Hematopoietic multipotent progenitor cell treated with erythropoietin and hydrocortisone succinate and interleukin-3 and kit ligand, for 15 days (in vitro differentiated cells): ENCODE results near the gene TNS1.

Experiments used
- DNase-seq: peaks from one replicate; pipeline ENCODE4 v3.0.0-alpha.2; 2015; ENCODE audit warnings: low spot score

TNS1 gene

DNA sequence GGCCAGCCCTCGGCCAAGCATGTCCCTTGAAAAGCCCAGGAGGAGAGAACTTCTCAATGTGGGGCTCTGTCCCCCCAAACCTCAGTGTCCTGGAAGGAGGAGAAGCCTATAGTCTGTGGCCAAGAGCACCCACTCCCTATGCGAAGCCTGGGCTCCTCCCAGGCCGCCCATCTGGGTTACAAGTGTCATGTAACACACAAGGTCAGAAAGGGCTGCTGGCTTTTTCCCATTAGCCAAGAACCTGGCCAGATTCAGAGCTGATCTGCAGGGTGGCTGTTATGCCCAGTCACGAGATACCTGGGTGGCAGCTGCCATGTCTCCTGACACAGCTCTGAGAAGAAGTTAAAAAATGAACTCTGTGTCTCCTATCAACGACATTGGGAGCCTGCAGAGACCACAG, 170.7 kb downstream of the TNS1 start:
- DNase-seq = no peak

DNA sequence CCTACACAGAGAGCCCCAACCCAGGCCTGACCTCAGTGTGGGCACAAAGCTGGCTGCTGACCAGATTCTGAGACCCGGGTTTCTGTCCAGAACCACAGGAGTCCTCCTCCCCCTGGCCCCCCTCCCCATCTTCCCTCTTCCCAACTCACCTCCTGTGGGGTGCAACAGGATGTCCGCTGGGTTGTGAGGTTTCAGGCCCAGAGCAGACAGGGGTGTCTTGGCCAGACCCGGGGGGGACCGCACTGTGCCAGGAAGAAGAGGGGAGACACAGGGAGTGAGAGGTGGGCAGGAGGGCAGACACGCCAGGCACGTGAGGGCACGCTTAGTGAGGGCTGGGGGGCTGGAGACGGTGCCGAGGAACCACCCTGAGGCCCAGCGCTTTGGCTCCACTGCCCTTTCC, 171.5 kb downstream of the TNS1 start:
- no peak for DNase-seq

DNA sequence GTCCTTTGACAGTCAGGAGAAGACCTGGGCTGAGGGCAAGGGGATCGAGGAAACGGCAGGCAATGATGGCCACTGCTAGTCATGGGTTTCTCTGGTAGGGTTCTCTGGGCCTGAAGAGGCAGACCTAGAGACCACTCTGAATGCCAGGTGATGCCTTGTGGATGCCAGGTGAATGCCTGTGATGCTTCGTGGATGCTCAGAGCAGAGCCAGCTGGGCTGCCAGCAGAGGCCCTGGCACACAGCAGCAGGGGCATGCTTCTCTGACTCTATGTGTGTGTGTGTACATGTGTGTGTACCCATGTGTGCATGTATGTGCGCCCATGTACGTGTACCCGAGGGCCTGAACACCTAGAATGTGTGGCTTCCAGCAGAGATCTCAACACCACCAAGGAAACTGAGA, 172.0 kb downstream of the TNS1 start:
- no peak for DNase-seq

DNA sequence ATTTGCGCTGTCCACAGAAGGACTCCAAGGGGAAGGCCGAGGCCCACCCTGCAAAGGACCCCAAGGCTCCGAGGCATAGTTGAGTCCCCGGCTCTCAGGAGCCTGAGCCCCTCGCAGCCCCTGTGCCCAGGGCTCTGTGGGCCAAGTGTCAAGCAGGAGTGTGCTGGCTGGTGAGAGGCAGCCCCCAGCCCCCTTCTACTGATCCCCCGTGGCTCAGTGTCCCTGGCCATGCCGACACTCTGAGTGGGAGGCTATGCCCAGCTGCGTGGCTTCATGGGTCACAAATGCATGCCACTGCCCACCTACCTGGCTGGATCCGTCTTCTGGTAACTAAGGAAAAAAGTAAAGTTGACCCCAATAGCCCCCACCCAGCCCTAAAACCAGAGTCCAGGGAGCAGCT, 172.7 kb downstream of the TNS1 start:
- DNase-seq = no peak

DNA sequence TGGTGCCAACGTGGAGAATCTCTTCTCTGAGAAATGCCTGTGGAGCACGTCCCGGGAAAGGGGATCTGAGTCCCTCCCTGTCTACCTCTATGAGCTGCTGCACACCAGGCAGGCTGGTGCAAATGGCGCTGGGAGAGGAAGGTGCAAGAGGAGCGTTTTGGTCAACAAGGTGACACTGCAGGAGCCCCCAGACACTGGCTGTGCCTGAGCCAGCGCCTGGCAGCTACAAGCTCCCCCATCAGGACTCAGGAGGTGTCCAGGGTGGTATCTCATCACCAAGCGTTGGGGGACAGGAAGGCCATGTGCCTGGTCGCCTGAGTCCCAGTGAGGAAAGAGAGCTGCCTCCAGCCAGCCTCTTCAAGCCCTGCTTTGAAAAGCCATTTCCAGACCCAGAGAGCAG, 173.4 kb downstream of the TNS1 start:
- no peak for DNase-seq

DNA sequence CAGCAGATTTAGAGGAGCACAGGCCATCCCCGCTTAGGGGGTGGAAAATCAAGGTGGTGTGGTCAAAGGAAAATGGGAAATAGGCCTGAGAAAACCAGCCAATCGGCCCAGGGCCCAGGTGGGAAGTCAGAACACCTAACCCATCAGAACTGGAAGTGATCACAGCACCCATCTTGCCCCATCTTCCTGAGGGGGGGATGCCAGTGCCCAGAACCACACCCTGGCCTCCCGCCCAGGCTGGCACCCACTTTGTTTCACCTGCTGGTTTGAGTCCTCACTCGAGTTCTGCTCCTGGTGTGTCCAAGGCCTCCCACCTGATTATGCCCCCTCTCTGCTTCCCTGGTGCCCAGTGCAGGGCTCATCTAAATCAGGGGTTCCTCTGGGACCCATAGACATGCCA, 174.5 kb downstream of the TNS1 start:
- DNase-seq = peak; percentile 49

DNA sequence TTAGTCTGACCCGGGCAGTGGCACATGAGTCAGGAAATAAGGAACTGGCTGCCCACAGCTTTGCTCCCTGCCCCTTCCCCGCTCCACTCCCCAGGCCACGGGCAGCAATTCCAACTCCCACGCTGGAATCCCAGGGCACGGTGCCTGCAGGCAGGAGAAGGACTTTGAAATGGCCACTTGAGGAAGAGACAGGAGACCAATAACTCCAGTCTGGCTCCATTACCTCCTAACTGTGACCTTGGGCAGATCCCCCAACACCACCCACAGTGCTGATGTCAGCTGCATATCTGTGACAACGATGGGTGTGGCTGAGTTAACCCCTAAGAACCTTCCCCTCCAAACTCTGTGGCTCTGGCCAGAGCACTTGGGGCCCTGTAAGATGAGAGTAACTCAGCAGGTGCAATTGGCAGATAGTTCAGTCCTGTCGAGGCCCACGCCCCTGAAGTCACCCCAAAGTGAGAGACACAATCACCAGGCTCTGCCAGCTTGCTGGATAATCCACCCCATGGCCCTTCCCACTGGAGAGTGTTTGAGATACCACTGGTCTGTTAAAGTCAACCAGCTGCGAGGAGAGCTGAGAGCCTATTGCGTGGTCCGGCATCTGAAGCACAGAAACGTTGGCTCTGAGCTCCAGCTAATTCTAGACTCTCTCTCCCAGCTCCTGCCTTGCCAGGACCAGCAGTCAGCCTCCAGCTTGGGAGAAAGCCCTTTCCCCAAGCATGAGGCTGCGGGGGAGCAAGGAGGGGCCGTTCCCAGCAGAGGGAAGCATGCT, 175.2 kb downstream of the TNS1 start:
- DNase-seq = peak; percentile 98

DNA sequence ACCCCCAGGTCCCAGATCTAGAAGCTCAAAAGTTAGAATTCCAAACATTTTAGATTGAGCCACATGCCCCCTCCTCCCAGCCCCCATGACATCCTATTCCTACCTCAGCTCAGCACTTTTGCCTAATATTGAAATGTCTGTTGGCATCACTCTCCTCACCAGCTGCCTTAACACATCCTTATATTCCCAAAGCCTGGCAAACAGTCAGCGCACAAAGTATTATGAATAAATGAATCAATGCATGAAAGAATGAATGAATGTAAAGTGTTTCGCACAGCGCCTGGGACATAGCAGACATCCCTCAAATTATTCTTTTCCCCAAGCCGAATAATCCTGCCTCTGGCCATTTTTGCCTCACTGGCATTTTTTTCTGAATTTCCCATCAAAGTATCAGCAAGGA, 175.8 kb downstream of the TNS1 start:
- DNase-seq = peak; percentile 30

DNA sequence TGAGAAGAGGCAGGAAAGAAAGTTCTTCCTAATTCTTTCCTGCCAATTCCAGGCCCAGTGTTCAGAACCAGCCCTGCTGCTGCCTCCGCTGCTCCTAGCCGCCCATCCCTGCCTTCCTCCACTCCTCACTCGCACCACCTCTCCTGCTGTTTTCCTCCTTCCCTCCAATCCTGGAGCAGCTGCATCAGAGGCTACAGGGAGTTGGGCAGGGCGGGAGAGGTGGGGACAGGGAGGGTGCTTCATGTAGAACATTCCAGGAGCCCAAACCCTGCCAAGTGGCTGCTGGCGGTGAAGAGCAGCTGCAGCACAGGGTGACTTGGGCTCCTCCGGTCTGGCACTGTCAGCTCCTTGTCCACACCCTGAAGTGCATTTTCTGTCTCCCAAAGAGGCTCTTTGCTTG, 176.3 kb downstream of the TNS1 start:
- peak; percentile 46 for DNase-seq

DNA sequence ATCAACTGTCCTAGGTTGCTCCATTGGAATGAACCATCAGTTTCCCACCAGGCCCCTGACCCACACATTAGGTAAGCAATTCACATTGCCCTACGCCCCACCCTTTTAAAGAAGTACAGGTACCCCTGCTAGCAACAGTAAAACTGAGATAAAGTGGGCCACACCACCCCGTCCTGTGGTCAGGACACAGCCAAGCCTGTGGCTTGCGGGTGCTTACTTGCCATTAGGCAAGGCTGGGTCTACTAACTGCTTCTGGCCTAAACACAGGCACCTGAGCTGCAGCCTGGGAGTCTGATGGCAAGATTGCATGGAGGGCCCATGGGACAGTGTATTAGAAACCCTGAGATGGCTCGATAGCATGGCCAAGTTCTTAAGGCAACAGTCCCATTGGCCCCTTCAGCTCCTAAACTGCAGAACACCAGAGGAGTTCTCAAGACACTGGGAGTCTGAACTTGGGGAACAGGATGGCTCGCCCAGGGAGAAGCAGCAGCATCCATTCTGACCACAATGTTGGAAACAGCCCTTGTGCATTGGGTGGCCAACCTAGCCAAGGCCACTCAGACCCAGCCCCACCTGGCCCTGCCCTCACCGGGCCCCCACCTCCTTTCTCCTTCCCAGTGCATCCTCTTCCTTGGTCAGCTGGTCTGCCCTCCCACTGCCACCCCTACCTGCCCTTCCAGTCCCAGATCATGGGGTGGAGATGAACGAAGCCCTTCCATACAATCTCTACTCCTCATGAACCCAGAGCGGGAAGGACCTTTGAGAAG, 177.1 kb downstream of the TNS1 start:
- no peak for DNase-seq

DNA sequence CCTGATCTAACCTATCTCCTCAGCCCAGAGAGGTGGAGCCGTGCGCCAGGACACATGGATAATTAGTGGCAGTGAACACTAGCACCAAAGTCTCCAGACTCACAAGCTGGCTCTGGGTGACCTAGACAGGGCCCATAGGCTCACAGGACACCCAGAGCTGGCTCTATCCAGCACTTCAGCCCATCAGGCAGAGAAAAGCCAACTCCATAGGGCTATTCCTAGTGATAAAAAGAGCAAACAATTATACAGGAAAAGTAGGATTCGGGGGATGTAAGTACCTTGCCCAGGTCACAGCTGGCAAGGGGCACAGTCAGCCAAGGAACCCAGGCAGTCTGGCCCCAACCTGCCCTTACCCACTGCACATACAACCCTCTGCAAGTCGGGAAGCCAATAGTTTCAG, 178.6 kb downstream of the TNS1 start:
- no peak for DNase-seq

DNA sequence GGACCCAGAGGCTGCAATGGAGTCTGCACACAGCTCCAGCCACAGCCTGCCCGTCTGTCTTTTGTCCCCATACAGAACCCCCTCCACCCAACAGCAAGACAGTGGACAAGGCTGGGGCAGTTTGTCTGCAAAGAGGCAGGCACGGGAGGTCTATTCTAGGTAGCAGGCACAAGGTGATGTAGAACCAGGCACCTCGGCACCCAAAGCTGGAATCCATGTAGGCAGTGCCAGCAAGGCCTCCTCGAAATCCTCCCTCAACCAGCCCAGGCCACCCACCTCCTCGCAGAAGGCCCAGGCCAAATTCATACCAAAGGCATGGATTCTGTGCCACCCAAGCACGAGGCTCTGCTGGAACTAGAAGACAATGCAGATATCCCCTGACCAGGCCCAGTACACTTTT, 179.2 kb downstream of the TNS1 start:
- no peak for DNase-seq

DNA sequence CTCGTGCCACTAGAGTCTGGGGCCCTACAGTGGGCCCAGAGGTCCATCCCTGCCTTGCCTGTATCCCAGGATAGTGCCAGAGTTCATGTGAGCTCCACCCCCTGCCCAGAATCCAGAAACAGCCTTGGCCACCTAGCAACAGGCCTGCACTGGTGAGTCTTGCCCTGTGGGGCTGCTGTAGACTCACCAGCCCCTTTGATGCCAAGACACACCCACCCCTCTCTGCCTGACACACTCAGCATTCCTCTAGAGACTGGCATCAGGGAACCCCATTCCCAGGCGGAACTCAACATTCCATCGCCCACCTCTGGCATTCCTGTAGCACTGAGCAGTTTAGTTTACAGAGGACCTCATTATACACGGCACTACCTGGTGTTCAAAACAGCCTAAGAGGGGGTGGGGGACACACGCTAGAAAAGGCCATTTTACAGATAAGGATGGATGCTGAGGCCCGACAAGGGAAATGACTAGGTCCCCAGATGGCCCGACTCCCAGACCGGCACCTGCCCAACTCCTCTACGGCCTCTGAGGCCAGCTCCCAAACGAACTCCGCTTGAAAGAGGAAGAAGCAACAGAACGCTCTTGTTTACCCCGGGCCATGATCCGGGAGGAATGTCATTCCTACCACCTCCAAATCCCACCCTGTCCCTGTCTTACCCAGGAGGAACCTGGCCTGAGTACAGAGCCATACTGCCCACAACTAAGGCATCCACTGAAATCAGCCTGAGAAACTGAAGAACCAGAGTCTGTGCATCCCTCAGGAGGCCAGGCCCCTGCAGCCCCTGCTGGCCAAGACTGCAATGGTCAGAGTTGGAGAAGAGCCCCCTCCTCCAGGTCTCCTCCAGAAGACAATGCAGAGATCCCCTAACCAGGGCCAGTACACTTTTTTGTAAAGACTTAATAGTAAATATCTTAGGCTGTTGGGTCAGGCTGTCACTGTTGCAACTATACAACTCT, 180.2 kb downstream of the TNS1 start:
- no peak for DNase-seq

DNA sequence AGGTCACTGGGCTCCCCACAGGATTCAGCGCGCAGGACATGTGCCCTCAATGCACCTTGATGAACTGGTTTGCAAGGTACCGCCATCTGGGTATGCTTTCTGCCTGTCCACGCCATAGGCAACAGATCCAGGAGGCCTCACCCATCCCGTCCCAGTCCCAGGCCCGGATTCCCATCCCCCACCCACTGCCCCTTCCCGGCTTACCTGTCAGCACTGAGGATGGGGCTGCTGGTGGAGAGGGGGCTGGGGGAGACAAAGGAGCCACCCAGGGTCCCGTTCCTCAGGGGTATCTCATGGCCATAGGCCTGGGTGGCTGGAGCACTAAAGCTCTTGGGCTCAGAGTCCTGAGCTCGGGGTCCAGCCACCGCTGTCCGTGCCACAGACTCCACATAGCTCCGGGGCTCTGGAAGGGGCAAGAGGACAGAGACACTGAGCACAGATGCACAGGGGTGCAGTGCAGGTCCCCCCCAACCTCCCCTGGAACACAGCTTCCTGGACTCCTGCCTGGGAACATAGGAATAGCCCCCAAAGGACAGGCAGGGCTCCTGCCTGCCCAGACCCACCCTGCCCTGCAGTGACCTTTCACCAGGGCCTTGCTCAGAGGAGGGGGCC, 181.2 kb downstream of the TNS1 start:
- no peak for DNase-seq

DNA sequence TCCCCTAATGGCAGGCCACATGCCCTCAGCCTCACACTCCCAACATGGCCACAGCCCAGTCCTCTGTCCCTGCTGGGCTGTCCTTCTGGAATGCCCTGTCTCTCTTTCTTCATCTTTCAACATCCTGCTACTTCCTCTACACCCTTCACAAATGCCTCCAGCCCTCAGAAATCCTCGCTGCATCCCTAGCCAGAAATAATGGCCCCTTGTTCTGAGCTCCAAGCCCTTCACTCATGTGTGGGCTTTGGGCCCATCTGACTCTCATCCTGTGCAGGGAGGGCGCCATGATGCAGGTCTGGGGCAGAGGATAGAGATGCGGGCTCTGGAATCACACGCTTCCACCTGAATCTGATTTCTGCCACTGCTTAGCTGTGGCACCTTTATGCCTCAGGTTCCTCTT, 181.9 kb downstream of the TNS1 start:
- DNase-seq = no peak

DNA sequence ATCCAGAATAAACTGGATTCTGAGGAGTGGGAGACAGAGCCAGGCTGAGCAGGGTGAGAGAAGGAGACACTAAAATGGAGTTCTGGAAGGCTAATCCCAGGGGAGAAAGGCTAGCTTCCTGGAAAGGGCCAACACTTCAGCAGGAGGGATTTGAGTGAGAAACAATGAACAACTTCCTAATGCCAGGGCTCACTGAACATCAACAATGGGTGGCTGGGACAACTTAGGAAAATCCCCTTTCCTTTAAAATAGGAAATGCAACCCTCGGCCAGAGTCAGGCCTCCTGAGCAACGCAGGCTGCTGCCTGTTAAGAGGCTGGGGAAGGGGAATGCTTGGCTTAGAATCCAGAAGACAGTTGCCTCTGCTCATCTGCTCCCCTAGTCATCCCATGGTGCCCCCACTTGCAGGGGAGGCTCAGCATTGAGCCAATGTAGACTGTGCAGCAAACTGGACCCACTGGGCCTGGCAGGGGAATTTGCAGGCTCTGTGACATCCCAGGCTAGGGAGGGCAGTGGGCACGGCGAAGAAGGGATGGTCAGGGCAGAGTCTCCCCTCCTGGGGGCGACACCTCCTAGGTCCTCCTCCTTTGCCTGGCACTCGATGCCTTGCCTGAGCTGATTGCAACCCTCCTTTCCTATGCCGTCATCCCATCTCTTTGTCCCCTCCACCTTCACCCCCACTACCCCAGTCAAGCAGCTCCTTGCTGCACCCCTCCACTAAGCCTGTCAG, 182.5 kb downstream of the TNS1 start:
- no peak for DNase-seq

DNA sequence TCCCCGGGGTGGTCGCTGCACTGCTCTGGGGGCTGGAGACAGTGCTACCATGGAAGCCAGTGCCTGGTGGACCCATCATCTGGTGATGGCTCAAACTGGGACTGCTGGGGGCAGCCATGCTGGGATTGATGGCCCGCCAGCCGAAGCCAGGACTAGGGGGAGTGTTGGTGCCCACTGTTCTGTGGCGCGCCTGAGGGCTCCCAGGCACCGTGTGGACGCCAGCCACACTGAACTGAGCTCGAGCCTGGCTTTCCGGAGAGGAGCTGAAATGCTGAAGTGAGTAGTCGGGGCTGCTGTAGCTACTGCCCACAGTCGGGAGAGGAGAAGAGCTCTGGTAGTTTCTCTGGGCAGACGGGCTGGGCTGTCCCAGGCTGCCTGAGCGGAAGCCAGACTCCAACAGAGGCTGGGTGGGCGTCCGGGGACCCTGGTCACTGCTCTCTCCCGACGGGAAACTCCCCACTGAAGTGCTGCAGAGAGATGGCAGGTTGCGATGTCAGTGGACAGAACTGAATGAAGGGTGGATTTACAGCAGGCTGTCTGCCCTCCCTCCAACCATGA, 184.4 kb downstream of the TNS1 start:
- DNase-seq = no peak

DNA sequence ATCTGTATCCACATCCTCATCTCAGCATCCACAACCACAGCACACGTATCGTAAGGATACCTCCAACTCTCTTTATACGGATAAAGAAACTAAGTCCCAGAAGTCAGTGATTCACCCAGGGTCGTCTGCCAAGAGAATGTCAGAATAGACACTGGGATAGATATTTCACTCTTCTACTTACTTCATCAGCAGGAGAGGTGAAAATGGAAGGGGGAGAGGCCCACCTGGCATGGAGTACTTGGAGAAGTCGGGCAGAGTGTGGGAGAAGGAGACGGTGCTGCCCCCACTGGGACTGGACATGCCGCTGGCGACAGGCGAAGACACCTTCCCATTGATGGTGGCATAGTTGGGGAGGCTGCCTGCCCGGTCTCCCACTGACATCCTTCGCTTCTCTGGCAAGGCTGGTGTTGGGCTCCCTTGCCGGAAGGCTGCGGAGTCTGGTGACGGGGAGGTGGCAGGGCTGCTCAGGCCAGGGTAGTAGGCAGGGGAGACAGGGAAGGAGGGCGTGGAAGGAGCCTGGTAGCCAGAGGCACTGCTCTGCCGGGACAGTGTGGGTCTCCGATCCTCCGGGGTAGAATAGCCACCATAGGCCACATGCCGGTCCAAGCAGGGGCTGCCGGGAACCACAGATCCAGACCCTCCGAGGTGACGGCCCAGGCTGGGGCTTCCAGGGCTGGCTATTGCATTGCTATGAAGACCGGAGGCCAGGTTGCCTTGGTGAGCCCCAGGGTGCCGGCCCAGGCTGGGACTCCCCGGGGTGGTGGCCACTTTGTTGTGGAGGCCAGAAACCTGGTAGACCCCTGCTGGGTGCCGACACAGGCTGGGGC, 185.1 kb downstream of the TNS1 start:
- no peak for DNase-seq

DNA sequence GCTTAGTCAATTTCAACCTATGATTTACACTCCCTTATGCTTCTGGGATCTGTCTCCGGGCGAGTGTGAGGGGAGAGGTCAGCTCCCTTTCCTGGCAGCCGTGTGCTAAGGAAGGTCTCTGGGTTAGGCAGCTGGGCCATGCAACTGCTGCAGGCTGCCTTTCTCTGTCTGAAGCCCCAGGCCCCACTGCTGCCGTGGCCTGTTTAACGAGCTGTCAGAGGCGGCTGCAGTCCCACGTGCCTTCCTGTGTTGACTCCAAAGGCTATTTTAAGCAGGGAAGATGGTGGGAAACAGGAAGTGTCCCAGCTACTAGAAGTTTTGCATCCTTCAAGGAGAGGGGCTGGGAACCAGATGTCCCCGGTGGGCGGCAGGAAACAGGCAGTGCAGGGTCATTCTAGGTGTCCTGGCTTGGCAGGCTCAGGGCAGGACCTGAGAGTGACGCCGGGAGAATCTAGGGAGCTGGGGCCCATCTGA, 186.4 kb downstream of the TNS1 start:
- no peak for DNase-seq

DNA sequence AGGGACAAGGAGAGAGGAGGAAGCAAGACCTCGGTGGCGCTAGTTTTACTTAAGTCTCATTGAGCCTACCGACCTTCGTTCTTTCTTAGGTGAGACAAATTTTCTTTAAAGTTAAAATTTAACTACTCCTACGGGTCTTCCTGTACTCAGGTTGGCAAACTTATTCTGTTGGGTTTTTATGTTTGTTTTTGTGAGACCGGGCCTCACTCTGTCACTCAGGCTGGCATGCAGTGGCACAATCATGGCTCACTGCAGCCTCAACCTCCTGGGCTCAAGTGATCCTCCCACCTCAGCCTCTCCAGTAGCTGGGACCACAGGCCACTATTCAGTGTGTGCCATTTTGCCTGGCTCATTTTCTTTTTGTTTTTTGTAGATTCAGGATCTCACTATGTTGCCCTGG, 189.0 kb downstream of the TNS1 start:
- DNase-seq = no peak
